ENCODE measurements around the gene PPT1. TPM values are rescaled to one million over a fixed set of nuclear protein-coding genes. Genes with fewer than 3 reads are reported as not detected.

PPT1 gene
- total and polyA plus RNA-seq, 2 of the 8 experiments (the other 6 are each of a cell fraction or from before 2014, with no cell fraction given): 77.1 to 150 TPM

GRCh38 chr1:40133839-40134238, 36.8 kb upstream of the PPT1 start:
- H2BK20ac ChIP-seq (ENCODE audit: low read length): no peak overlapping the region
- DNase-seq (ENCODE audit: low read depth in 1 of 2, low spot score in 2 of 2): no peak
- no peaks in the 10 kb centered on the region for H3K36me3 ChIP-seq (ENCODE audit: control insufficient read depth in 2 of 4, insufficient read depth in 4 of 4, low read length in 3 of 4)
- H3K4ac ChIP-seq (replicated peaks; ENCODE audit: insufficient read length, low read depth, low read length): no peak overlapping the region
- no peaks in the 10 kb centered on the region; a peak in 1 of 7 replicates for H3K4me1 ChIP-seq (replicated peaks in 1 of 4; ENCODE audit: control insufficient read depth in 3 of 4, insufficient read depth in 4 of 4, low read length in 3 of 4)
- WGBS, 2 experiments (ENCODE audit: extremely low coverage in 1 of 2, insufficient coverage in 1 of 2, insufficient read length in 1 of 2, insufficient replicate concordance in 2 of 2, low coverage in 1 of 2, low lambda C conversion rate in 2 of 2, missing lambda C conversion rate in 1 of 2): 88 to 100% methylated on average over 1 to 2 of the region's 2 CpGs
- no peak overlapping the region for H2BK5ac ChIP-seq (ENCODE audit: low read depth, low read length)
- no peak overlapping the region for H2BK15ac ChIP-seq (ENCODE audit: low read length)
- no peak overlapping the region for H3K4me3 ChIP-seq (ENCODE audit: extremely low read depth in 1 of 4, insufficient read depth in 2 of 4, low read depth in 3 of 4, low read length in 4 of 4)
- no peaks in the 10 kb centered on the region for H3K27me3 ChIP-seq (replicated peaks in 1 of 4; ENCODE audit: control insufficient read depth in 3 of 4, extremely low read depth in 1 of 4, insufficient read depth in 3 of 4, low read length in 3 of 4)
- no peaks in the 10 kb centered on the region for H3K9me3 ChIP-seq (ENCODE audit: insufficient read depth in 2 of 2, low read depth in 1 of 2, low read length in 1 of 2)
- no peak overlapping the region for H2BK120ac ChIP-seq (replicated peaks; ENCODE audit: low read depth, low read length)
- H3K56ac ChIP-seq (replicated peaks; ENCODE audit: insufficient read length, low read depth, low read length): no peak overlapping the region
- no peaks in the 10 kb centered on the region for H3K23me2 ChIP-seq (ENCODE audit: low read depth, low read length)
- no peak overlapping the region for H4K8ac ChIP-seq (ENCODE audit: extremely low read depth, insufficient read depth, low read length)
- H4K20me1 ChIP-seq (replicated peaks in 1 of 2; ENCODE audit: control insufficient read depth in 1 of 2, insufficient read depth in 2 of 2, low read length in 2 of 2): peaks cover 0 to 1% of the 10 kb centered on the region in 2 experiments
- H4K5ac ChIP-seq (ENCODE audit: insufficient read length, low read depth, low read length): no peak overlapping the region
- no peak overlapping the region for H2AK5ac ChIP-seq (ENCODE audit: low read depth, low read length)
- no peaks in the 10 kb centered on the region for H3K79me2 ChIP-seq (ENCODE audit: control insufficient read depth in 1 of 2, insufficient read depth in 2 of 2, low read length in 2 of 2)
- H2BK12ac ChIP-seq (ENCODE audit: low read depth, low read length): no peak overlapping the region
- no peak overlapping the region for H2AFZ ChIP-seq (ENCODE audit: low read length)
- H4K91ac ChIP-seq (replicated peaks; ENCODE audit: insufficient read length, low read length): no peak overlapping the region
- no peak overlapping the region for H3K23ac ChIP-seq (ENCODE audit: insufficient read length)
- no peak overlapping the region for H3K27ac ChIP-seq (ENCODE audit: low read depth, low read length)
- CTCF ChIA-PET (ENCODE audit: partially characterized antibody): interaction anchor here (1.1 to 1.2 kb wide), 3 partner anchors 10 to 205 kb away, joined by 5 read pairs; no protein-coding TSS in a partner anchor
- H3K4me2 ChIP-seq (ENCODE audit: insufficient read depth in 1 of 2, low read depth in 2 of 2, low read length in 2 of 2): no peak overlapping the region
- no peak overlapping the region for H3K14ac ChIP-seq (ENCODE audit: insufficient read length)
- POLR2A ChIA-PET (ENCODE audit: partially characterized antibody): no interaction called here
- H3K9ac ChIP-seq (replicated peaks in 1 of 4; ENCODE audit: extremely low read depth in 1 of 4, low read depth in 3 of 4, low read length in 3 of 4): no peak overlapping the region
- FAIRE-seq: no peak
- H3K18ac ChIP-seq (ENCODE audit: extremely low read depth, low read length): no peak overlapping the region
- no peaks in the 10 kb centered on the region for H3K79me1 ChIP-seq (ENCODE audit: low read depth, low read length)
- TF ChIP-seq KDM1A (IDR thresholded peaks at IDR 0.05; ENCODE audit: borderline replicate concordance, low read length): no peak
- TF ChIP-seq SP4 (IDR thresholded peaks at IDR 0.05; ENCODE audit: low read length): no peak
- no peak for TF ChIP-seq CTBP2 (IDR thresholded peaks at IDR 0.05; ENCODE audit: borderline replicate concordance, insufficient read depth, insufficient read length, low read length)
- no peak for TF ChIP-seq HDAC2 (IDR thresholded peaks at IDR 0.05; ENCODE audit: borderline replicate concordance in 1 of 2, low read depth in 2 of 2, low read length in 2 of 2)
- no peak for TF ChIP-seq EP300 (IDR thresholded peaks at IDR 0.05; ENCODE audit: borderline replicate concordance in 1 of 2, low read depth in 2 of 2, low read length in 2 of 2)

All from H1 (cell line).